CD4-positive, alpha-beta T cell treated with Interleukin-1 beta for 1 hour (primary cell): ENCODE data around the gene GAS6.

ENCODE experiments used
- DNase-seq, 2 donors: peaks; one replicate each; pipeline ENCODE4 v3.0.0-alpha.2; 2020 to 2022

GAS6 gene

DNA sequence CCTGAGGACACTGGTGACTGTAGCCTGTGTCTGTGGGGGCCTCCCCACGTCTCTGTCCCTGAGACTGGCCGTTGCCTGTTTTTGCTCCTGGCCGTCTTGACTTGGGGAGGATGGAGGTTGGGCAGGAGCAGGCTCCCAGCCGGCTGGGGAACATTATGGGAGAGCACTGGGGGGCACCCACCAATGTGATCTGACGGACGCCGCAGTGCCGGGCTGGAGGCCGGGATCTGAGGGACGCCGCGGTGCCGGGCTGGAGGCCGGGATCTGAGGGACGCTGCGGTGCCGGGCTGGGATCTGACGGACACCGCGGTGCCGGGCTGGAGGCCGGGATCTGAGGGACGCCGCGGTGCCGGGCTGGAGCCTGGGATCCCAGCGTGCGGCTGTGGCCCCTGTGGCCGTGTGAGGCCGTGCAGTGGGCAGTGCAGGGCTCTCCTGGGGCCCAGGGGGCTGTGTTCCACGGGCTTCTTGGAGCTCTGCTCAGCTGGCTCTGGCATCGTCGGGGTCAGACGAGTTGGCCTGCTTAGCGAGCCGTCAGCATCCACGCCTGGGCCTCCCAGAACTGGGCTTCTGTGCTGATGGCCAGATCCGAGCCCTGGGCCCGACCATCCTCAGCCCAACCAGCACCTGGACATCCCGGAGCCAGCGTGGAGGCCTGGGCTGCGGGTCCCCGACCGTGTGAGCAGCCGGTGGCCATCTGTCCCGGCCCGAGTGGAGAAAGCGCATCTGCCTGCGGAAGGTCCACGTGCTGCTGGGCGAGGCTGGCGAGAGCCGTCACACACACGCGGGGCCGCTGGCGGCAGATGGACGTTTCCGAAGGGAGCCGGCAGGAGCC lies 45.8 kb downstream of the GAS6 start:
- no peak for DNase-seq

- peak; percentile 84 to 86 for DNase-seq
Measured at GRCh38 chr13:113816946-113817859, 46.7 kb downstream of the GAS6 start.

- no peak for DNase-seq
Measured at GRCh38 chr13:113816254-113816929, 47.5 kb downstream of the GAS6 start.

GRCh38 chr13:113815151-113816058 lies 48.5 kb downstream of the GAS6 start:
- DNase-seq: peak; percentile 41 to 44

- DNase-seq: no peak
Measured at GRCh38 chr13:113814435-113814821, 49.4 kb downstream of the GAS6 start.

- no peak for DNase-seq
Measured at GRCh38 chr13:113813749-113814434, 50.0 kb downstream of the GAS6 start.

GRCh38 chr13:113813070-113813748 lies 50.7 kb downstream of the GAS6 start:
- DNase-seq: no peak

- no peak for DNase-seq
Measured at GRCh38 chr13:113812178-113813040, 51.5 kb downstream of the GAS6 start.

DNA sequence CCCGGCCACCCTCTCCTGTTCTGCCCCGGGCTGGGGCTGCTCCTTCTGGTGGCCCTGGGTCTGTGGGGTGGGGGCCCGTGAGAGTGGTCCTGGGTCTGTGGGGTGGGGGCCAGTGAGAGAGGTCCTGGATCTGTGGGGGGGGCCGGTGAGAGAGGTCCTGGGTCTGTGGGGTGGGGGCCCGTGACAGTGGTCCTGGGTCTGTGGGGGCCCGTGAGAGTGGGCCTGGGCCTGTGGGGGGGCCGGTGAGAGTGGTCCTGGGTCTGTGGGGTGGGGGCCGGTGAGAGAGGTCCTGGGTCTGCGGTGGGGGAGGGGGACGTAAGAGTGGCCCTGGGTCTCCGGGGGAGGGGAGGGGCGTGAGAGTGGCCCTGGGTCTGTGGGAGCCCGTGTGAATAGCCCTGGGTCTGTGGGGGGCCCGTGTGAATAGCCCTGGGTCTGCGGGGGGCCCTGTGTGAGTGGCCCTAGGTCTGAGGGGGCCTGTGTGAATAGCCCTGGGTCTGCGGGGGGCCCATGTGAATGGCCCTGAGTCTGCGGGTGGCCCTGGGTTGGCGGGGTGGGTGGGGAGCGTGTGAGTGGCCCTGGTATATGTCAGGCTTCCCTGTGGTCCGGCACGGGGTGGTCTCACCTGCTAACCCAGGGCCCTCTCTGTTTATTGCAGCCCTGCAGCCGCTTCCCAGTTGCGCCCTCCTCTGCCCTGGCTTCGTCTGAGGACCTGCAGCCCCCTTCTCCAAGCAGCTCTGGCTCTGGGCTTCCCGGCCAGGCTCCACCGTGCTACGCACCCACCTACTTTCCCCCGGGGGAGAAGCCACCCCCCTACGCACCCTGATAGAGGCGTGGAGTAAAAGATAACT lies 52.6 kb downstream of the GAS6 start:
- DNase-seq: no peak

DNA sequence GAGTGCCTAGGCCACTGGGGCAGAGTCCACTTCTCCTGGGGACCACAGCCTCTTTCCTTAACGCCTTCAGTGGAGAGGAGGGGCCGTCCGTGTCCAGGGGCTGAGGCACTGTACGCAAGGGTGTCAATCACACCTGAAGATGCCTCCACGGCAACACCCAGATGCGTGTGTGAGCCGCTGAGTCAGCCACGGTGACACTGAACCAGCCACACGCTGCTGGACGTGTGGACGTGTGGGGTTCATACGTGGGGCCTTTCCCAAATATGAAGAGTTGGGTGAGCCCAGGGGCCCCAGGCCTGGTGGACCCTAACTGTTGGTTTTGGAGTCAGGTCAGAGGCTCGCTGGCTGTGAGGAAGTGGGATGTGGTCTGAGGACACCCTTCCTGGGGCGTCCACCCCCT lies 53.2 kb downstream of the GAS6 start:
- no peak for DNase-seq

DNA sequence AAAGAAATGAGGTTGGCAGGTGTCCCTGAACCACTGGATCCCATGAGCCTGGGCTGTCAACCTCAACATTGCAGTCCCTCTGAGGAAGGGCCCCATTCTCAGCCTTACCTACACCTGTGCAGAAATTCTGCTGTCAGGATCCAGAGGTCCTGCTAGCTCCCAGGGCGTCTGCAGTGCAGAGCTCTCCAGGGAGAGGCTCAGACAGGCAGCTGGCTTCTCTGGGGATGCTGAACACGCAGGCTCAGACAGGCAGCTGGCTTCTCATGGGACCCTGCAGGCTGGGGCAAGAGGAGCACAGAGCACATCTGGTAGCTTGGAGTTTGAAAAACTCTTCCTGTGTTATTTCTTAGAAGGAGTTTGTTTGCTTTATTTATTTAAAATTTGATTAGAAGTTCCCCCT lies 53.9 kb downstream of the GAS6 start:
- DNase-seq: no peak

GRCh38 chr13:113808058-113808834 lies 55.6 kb downstream of the GAS6 start:
- no peak for DNase-seq

- DNase-seq: no peak
Measured at GRCh38 chr13:113806526-113806925, 57.4 kb downstream of the GAS6 start.

- no peak for DNase-seq
Measured at GRCh38 chr13:113806104-113806471, 57.8 kb downstream of the GAS6 start.

- DNase-seq: no peak
Measured at GRCh38 chr13:113805431-113806103, 58.3 kb downstream of the GAS6 start.

DNA sequence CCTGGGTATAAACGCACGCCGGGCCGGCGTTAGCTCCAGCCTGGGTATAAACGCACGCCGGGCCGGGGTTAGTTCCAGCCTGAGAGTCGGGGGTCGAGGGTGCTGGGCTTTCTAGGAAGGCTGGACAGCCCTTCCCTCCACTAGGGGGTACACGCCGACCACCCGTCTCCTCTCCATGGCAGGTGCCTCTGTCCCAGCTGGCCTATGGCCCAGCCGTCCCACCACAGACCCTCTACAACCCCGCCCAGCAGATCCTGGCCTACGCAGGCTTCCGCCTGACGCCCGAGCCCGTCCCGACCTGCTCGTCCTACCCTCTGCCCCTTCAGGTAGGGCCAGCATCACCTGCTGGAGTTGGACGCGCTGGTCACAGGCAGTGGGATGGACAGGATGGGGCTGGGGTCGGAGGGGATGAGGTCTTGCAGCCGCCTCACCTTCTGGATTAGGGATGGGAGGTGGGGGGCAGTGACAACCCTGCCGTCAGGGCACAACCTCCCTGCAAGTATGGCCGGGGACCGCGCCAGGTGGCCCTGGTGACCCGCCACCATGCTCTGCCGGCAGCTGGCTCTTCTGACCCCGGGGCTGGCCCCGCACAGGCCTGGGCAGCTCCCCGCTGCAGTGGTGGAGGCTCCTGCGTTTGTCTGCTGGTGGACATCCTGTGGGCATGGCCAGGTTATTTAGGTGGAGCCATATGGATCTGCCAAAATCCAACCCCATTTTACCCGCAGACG lies 59.0 kb downstream of the GAS6 start:
- DNase-seq: no peak
